CD8-positive, alpha-beta memory T cell (primary cell): ENCODE data around the gene AGAP1. TPM values are rescaled to one million over a fixed set of nuclear protein-coding genes. Genes with fewer than 3 reads are reported as not detected.
A peak's percentile ranks its signal among the peaks of the same experiment; 100 is the strongest.

Experiments
- CTCF ChIA-PET: fragments of 350-600 bp; sonication (Branson Sonifier 250); formaldehyde crosslinking; loops from one replicate; lab custom pipeline; 2021; ENCODE audit warnings: antibody characterized with exemption; lab: Charles Lee
- POLR2A ChIA-PET: fragments of 350-600 bp; sonication (Branson Sonifier 250); formaldehyde crosslinking; loops from one replicate; lab custom pipeline; 2021; ENCODE audit warnings: antibody characterized with exemption; lab: Charles Lee
- DNase-seq, 5 donors: peaks; one replicate each; pipeline versions ENCODE4 v3.0.0 to v3.0.0-alpha.2; 2020 to 2022; ENCODE audit warnings: mixed read lengths in 1 of 5
- H3K27ac ChIP-seq: one replicate; pipeline ENCODE4 v1.7.0; 2013; ENCODE audit warnings: low read depth, mild to moderate bottlenecking, low read length, moderate library complexity
- H3K27me3 ChIP-seq: 2 replicates; pipeline ENCODE4 v1.7.0; 2013; ENCODE audit warnings: low read length, mild to moderate bottlenecking; ENCODE audit not compliant: insufficient read depth, poor library complexity, severe bottlenecking
- H3K36me3 ChIP-seq: 2 replicates; pipeline ENCODE4 v1.7.0; 2013; ENCODE audit warnings: mild to moderate bottlenecking, low read length, moderate library complexity; ENCODE audit not compliant: insufficient read depth
- H3K4me1 ChIP-seq: 2 replicates; pipeline ENCODE4 v1.7.0; 2013; ENCODE audit warnings: mild to moderate bottlenecking, low read length, moderate library complexity; ENCODE audit not compliant: insufficient read depth
- H3K4me3 ChIP-seq: 2 replicates; pipeline ENCODE4 v1.7.0; 2013; ENCODE audit warnings: mild to moderate bottlenecking, low read length
- H3K9me3 ChIP-seq: 2 replicates; pipeline ENCODE4 v1.7.0; 2013; ENCODE audit warnings: mild to moderate bottlenecking, low read length
- H3K27ac Mint-ChIP-seq, 8 donors: one replicate each; pipeline ENCODE4 v1.8.0; 2020 to 2021; ENCODE audit warnings: mixed read lengths in 8 of 8, mild to moderate bottlenecking in 6 of 8, inconsistent platforms in 3 of 8, moderate library complexity in 3 of 8
- H3K27me3 Mint-ChIP-seq, 2 donors: one replicate each; pipeline ENCODE4 v1.8.0; 2020 to 2021; ENCODE audit warnings: mixed read lengths in 2 of 2, mild to moderate bottlenecking in 1 of 2, moderate library complexity in 1 of 2
- H3K36me3 Mint-ChIP-seq, 3 donors: one replicate each; pipeline ENCODE4 v1.8.0; 2020 to 2021; ENCODE audit warnings: mixed read lengths in 3 of 3, inconsistent platforms in 1 of 3, mild to moderate bottlenecking in 1 of 3
- H3K4me1 Mint-ChIP-seq, 3 donors: one replicate each; pipeline ENCODE4 v1.8.0; 2020 to 2021; ENCODE audit warnings: mixed read lengths in 3 of 3, inconsistent platforms in 1 of 3, mild to moderate bottlenecking in 1 of 3
- H3K4me3 Mint-ChIP-seq, 7 donors: one replicate each; pipeline ENCODE4 v1.8.0; 2020 to 2021; ENCODE audit warnings: mixed read lengths in 7 of 7, mild to moderate bottlenecking in 6 of 7, moderate library complexity in 4 of 7, inconsistent platforms in 2 of 7
- H3K9me3 Mint-ChIP-seq, 5 donors: one replicate each; pipeline ENCODE4 v1.8.0; 2020 to 2022; ENCODE audit warnings: mixed read lengths in 5 of 5, mild to moderate bottlenecking in 3 of 5, moderate library complexity in 2 of 5, inconsistent platforms in 1 of 5
- polyA plus RNA-seq: library from polyadenylated mRNA; unstranded; fragments of 300-500 nt; fragmentation: Illumina TruSeq; gene quantifications from one replicate; pipeline ENCODE4 v1.2.3, GENCODE V29; 2021
- total RNA-seq, 2 experiments: library from RNA; stranded (reverse); gene quantifications; one replicate each; pipeline ENCODE4 v1.2.3, GENCODE V29; 2021

Gene AGAP1
- total and polyA plus RNA-seq, 3 experiments from 2014 or later: 1.2 to 3.3 (median 2.7) TPM

DNA sequence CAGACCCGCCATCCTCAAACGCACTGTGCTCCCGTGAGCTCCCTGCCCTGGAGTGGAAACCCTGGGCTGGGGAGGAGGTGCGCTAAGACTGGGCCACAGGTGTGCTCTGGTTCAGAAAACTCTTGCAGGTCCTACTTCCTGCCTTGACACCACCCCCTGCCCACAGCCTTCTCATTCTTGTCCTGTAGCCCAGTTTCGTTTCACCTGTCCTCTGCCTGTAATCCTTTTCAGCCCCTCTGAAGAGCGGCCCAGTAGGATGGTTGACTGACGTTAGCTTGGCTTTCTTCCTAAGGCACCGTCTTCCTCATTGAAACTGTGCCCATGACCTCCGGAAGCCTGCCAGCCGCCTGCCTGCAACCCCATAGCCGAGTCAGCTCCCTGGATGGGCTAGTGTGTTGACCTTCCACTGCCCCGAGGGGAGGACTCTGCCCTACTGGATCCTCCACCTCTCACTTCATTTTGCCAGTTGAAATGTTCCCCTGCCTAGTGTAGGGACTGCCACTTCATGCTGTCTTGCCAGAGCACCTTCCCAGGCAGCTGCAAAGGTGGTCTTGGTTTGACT is 116.9 kb downstream of the AGAP1 start:
- no peaks in the 10 kb centered on the region for H3K9me3 Mint-ChIP-seq
- ChIA-PET CTCF (no interaction called here), POLR2A (no interaction called here)
- H3K27me3 Mint-ChIP-seq: peaks cover 0 to 7% of the 10 kb centered on the region in 2 donors
- no peaks in the 10 kb centered on the region for H3K36me3 ChIP-seq
- H3K4me3 ChIP-seq: no peak overlapping the region
- no peak overlapping the region for H3K27ac ChIP-seq
- peaks cover 3 to 14% (median 8%) of the 10 kb centered on the region in 3 donors for H3K4me1 Mint-ChIP-seq
- H3K27ac Mint-ChIP-seq: no peak overlapping the region
- H3K4me1 ChIP-seq: no peaks in the 10 kb centered on the region
- no peaks in the 10 kb centered on the region for H3K27me3 ChIP-seq
- no peaks in the 10 kb centered on the region for H3K9me3 ChIP-seq
- H3K4me3 Mint-ChIP-seq: no peak overlapping the region
- no peak for DNase-seq
- no peaks in the 10 kb centered on the region for H3K36me3 Mint-ChIP-seq

DNA sequence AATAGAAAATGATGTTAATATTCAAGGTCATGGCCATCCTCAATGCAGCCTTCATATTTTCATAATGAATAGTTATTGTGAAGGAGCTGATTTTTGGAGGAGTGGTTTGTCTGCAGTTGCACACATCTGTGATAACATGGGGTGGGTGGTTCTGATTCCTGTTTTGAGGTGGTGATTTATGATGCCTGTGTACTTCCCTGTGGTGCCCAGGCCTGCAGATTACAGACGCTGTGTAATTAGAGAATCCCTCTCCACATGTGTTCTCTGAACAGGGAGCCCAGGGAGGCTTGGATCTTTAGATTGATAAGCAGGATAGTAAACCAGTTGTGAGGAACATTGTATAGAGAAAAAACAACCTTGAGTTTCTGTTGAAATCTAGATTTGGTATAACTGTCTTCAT is 117.5 kb downstream of the AGAP1 start:
- no peak for DNase-seq
- Mint-ChIP-seq H3K9me3 (no peaks in the 10 kb centered on the region), H3K27ac (no peak overlapping the region), H3K4me1 (peaks cover 4 to 17% (median 8%) of the 10 kb centered on the region in 3 donors), H3K4me3 (no peak overlapping the region), H3K27me3 (peaks cover 0 to 3% of the 10 kb centered on the region in 2 donors), H3K36me3 (no peaks in the 10 kb centered on the region)
- Histone ChIP-seq H3K4me3 (no peak overlapping the region), H3K27ac (no peak overlapping the region), H3K36me3 (no peaks in the 10 kb centered on the region), H3K4me1 (no peaks in the 10 kb centered on the region), H3K9me3 (no peaks in the 10 kb centered on the region), H3K27me3 (no peaks in the 10 kb centered on the region)
- ChIA-PET POLR2A (no interaction called here), CTCF (no interaction called here)

DNA sequence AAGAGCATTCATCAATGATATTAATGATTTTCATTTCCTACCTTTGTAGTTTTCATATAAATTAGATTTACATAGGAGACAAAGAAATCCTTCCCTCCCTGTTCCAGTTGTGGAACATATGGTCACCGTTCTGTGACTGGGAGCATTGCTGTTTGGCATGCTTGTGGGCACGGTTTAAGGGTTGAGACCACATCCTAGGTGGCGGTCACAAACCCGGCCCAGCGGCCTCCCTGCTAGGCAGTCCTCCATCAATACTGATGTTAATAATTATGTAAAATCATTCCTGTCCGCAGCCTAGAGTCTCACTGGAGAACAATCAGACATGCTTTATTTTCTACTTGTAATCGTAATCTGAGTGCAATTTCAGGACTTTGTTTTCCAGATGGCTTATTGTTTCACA is 117.9 kb downstream of the AGAP1 start:
- Mint-ChIP-seq H3K4me3 (no peak overlapping the region), H3K27me3 (peaks cover 0 to 3% of the 10 kb centered on the region in 2 donors), H3K27ac (no peak overlapping the region), H3K4me1 (peaks cover 8 to 21% (median 11%) of the 10 kb centered on the region in 3 donors), H3K36me3 (no peaks in the 10 kb centered on the region), H3K9me3 (no peaks in the 10 kb centered on the region)
- POLR2A ChIA-PET: no interaction called here
- Histone ChIP-seq H3K4me3 (no peak overlapping the region), H3K27me3 (no peaks in the 10 kb centered on the region), H3K36me3 (no peaks in the 10 kb centered on the region), H3K9me3 (no peaks in the 10 kb centered on the region), H3K27ac (no peak overlapping the region), H3K4me1 (no peaks in the 10 kb centered on the region)
- no peak for DNase-seq
- CTCF ChIA-PET: no interaction called here

DNA sequence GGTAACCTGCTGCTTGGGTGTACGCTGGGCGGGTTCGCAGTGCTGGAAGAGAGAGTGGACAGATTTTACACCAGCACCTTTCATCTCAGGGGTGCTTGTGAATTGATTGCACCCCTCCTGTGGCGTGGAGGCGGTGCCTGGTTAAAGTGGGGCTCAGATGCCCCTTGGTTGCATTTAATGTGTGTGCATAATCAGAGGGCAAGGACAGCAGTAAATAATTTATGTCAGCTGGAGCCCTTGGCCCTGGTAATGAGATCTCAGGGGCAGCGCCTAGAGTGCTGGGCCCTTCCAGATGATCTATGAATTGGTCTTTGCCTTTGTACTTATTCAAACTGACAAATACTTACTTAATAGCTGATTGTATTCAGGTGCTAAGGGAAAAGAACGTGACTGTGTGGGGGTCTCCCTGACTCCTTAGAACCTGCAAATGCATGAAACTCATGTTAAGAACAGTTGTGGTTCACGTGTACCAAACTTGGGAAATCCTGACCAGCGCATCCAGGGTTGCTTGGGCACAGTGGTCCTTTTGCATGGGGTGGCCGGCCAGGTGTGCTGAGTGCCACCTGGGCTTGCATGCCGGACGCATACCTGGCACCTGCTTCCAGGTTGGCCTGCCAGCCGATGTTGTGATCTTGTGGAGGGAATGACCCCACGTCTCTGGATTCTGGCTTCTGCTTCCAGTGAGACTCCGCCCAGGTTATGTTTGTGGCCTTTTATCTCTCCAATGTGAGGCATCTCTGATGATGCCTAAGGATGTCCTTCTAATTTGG is 118.5 kb downstream of the AGAP1 start:
- Histone ChIP-seq H3K4me1 (no peaks in the 10 kb centered on the region), H3K9me3 (no peaks in the 10 kb centered on the region), H3K27ac (no peak overlapping the region), H3K36me3 (no peaks in the 10 kb centered on the region), H3K27me3 (no peaks in the 10 kb centered on the region), H3K4me3 (no peak overlapping the region)
- H3K36me3 Mint-ChIP-seq: no peaks in the 10 kb centered on the region
- H3K27me3 Mint-ChIP-seq: peaks cover 0 to 3% of the 10 kb centered on the region in 2 donors
- POLR2A ChIA-PET: no interaction called here
- no peaks in the 10 kb centered on the region for H3K9me3 Mint-ChIP-seq
- peaks cover 8 to 25% (median 11%) of the 10 kb centered on the region in 3 donors for H3K4me1 Mint-ChIP-seq
- no peak overlapping the region for H3K27ac Mint-ChIP-seq
- CTCF ChIA-PET: no interaction called here
- H3K4me3 Mint-ChIP-seq: no peak overlapping the region
- no peak for DNase-seq

DNA sequence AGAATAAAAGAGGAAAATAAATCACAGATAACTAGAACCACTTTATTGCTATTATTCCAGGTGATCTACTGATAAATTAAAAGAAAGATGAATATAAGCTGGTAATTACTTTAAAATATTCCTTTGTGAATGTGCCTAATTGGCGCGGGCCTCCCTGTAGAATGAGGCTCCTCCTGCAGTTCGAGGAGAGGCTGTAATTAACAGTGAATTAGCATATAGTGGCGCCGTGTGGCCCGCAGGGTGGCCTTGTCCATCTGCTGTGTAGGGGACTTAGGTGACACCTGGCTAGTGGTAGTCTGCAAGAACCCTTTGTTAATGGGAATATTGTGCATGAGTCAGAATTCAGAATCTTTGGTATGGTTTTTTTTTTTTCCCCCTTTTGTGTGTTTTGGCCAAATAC is 119.8 kb downstream of the AGAP1 start:
- DNase-seq: no peak
- peaks cover 8 to 25% (median 11%) of the 10 kb centered on the region in 3 donors for H3K4me1 Mint-ChIP-seq
- no peaks in the 10 kb centered on the region for H3K4me1 ChIP-seq
- peak overlapping the region in 1 of 8 donors; percentile 38 for H3K27ac Mint-ChIP-seq
- H3K27me3 ChIP-seq: no peaks in the 10 kb centered on the region
- H3K4me3 Mint-ChIP-seq: no peak overlapping the region
- POLR2A ChIA-PET: no interaction called here
- peaks cover 0 to 5% of the 10 kb centered on the region in 2 donors for H3K27me3 Mint-ChIP-seq
- H3K27ac ChIP-seq: no peak overlapping the region
- no peaks in the 10 kb centered on the region for H3K9me3 Mint-ChIP-seq
- H3K9me3 ChIP-seq: no peaks in the 10 kb centered on the region
- H3K4me3 ChIP-seq: no peak overlapping the region
- H3K36me3 Mint-ChIP-seq: no peaks in the 10 kb centered on the region
- no peaks in the 10 kb centered on the region for H3K36me3 ChIP-seq
- CTCF ChIA-PET: no interaction called here

DNA sequence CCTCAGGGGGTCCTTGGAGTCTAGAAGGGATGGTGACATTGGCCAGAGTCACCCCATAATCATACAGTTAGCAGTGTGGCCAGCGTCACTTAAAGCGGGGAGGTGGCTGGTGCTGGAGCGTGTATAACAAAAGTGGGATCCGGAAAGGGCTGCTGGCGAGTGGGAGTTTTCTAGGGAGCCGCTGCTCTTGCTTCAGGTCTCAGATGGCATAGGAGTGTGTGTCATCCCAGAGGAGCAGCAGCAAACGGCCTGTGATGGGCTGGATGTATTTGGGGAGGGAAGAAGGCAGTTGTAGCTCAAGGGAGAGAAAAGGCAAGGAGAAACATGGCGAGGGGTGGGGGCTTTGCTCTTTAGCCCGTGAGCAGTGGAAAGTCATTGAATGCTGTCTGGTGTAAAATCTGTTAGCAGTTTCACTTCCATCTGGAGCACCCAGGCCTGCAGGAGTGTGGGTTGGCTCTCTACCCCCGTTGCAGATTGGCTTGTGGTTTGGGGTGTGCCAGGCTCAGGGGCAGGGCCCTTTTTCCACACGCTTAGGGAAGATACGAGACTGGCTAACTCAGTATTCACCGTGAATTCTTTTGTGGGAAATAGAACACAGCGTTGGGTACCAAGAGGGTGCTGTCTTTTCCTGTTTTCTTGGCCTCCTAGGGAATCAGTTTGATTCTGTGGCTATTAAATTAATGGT is 120.5 kb downstream of the AGAP1 start:
- CTCF ChIA-PET: interaction anchor here (0.5 kb wide), 1 partner anchor 132 kb away, joined by 5 read pairs; no protein-coding TSS in a partner anchor

DNA sequence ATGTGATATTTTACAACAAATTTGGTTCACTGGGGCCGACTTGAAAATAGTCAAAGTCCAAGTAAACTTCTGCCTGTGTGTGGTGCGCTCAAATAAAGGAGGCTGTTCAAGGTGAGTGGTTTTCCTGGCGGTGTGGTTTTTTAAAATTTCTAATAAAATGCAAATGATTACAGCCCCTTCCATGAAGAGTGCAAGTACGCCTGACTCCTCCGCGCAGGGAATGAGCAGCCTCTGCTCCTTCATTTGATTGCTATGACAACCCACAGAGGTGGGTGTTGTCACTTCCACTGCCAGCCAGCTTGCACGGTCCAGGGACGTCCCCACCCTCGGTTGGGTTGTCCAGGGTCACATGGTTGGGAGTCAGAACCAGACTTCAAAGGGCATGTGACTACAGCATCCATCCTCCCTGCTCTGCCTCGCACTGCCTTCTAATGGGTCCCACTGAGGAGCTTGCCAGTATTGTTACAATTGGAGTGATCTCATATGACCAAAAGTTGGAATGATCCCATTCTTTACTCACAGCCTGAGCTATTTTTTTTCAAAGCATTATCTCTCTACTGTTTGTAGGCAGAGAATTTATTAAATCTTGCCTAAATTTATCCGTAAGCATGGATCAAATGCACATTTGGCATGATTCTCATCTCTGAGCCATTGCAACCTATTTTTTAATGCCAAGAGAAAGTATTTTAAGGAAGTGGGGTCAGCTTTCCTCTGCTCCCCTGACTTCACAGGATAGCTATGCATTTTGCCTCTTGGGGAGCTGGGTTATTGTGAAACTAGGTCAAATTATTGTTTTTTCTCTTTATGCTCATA is 121.3 kb downstream of the AGAP1 start:
- Mint-ChIP-seq H3K27ac (peak overlapping the region in 1 of 8 donors; percentile 70), H3K4me1 (peaks cover 8 to 25% (median 11%) of the 10 kb centered on the region in 3 donors), H3K9me3 (no peaks in the 10 kb centered on the region), H3K36me3 (no peaks in the 10 kb centered on the region), H3K27me3 (peaks cover 0 to 5% of the 10 kb centered on the region in 2 donors), H3K4me3 (no peak overlapping the region)
- no peaks in the 10 kb centered on the region for H3K9me3 ChIP-seq
- ChIA-PET CTCF (interaction anchor here (0.5 kb wide), 1 partner anchor 131 kb away, joined by 5 read pairs; no protein-coding TSS in a partner anchor), POLR2A (no interaction called here)
- H3K36me3 ChIP-seq: no peaks in the 10 kb centered on the region
- no peak overlapping the region for H3K4me3 ChIP-seq
- no peak overlapping the region for H3K27ac ChIP-seq
- DNase-seq: no peak
- H3K27me3 ChIP-seq: no peaks in the 10 kb centered on the region
- no peaks in the 10 kb centered on the region for H3K4me1 ChIP-seq

More for the DNA sequence above, 120.5 kb downstream of the AGAP1 start:
- Histone ChIP-seq H3K4me1 (no peaks in the 10 kb centered on the region), H3K27me3 (no peaks in the 10 kb centered on the region), H3K36me3 (no peaks in the 10 kb centered on the region), H3K27ac (no peak overlapping the region), H3K9me3 (no peaks in the 10 kb centered on the region), H3K4me3 (no peak overlapping the region)
- POLR2A ChIA-PET: no interaction called here
- H3K4me3 Mint-ChIP-seq: no peak overlapping the region
- peaks cover 8 to 25% (median 11%) of the 10 kb centered on the region in 3 donors for H3K4me1 Mint-ChIP-seq
- peaks cover 0 to 5% of the 10 kb centered on the region in 2 donors for H3K27me3 Mint-ChIP-seq
- H3K36me3 Mint-ChIP-seq: no peaks in the 10 kb centered on the region
- H3K9me3 Mint-ChIP-seq: no peaks in the 10 kb centered on the region
- H3K27ac Mint-ChIP-seq: no peak overlapping the region
- no peak for DNase-seq
